Hepatocyte (in vitro differentiated cells): ENCODE results near the gene PRDM12. TPM values are rescaled to one million over a fixed set of nuclear protein-coding genes. Genes with fewer than 3 reads are reported as not detected.

Experiments used
- DNase-seq: peaks from one replicate; pipeline ENCODE4 v3.0.0-alpha.2; 2016; ENCODE audit warnings: low spot score
- H2AFZ ChIP-seq: fragments of 200-600 bp; sonication (generic); 2 replicates; pipeline ENCODE4 v1.6.0; 2016; ENCODE audit warnings: antibody characterized with exemption, mild to moderate bottlenecking
- H3K27ac ChIP-seq: fragments of 200-600 bp; sonication (generic); 2 replicates; pipeline ENCODE4 v1.5.1; 2016; ENCODE audit warnings: mild to moderate bottlenecking
- H3K27me3 ChIP-seq: fragments of 200-600 bp; sonication (generic); 2 replicates; pipeline ENCODE4 v1.6.1; 2016
- H3K36me3 ChIP-seq: fragments of 200-600 bp; sonication (generic); replicated peaks from 2 replicates; pipeline ENCODE4 v1.5.1; 2016; ENCODE audit warnings: low read depth; ENCODE audit not compliant: insufficient read depth
- H3K4me1 ChIP-seq: fragments of 200-600 bp; sonication (generic); 2 replicates; pipeline ENCODE4 v1.5.1; 2016; ENCODE audit warnings: mild to moderate bottlenecking, moderate library complexity; ENCODE audit not compliant: insufficient read depth
- H3K4me2 ChIP-seq: fragments of 200-600 bp; sonication (generic); 2 replicates; pipeline ENCODE4 v1.6.0; 2016
- H3K4me3 ChIP-seq: fragments of 200-600 bp; sonication (generic); 2 replicates; pipeline ENCODE4 v1.5.1; 2016; ENCODE audit warnings: mild to moderate bottlenecking
- H3K79me2 ChIP-seq: fragments of 200-600 bp; sonication (generic); 2 replicates; pipeline ENCODE4 v1.6.0; 2017; ENCODE audit warnings: mild to moderate bottlenecking
- H3K9me2 ChIP-seq: fragments of 200-600 bp; sonication (generic); replicated peaks from 2 replicates; pipeline ENCODE4 v1.6.0; 2017; ENCODE audit warnings: mild to moderate bottlenecking; ENCODE audit not compliant: insufficient read depth
- H3K9me3 ChIP-seq: fragments of 200-600 bp; sonication (generic); 2 replicates; pipeline ENCODE4 v1.5.1; 2016; ENCODE audit warnings: low read depth, mild to moderate bottlenecking
- H4K20me1 ChIP-seq: fragments of 200-600 bp; sonication (generic); 2 replicates; pipeline ENCODE4 v1.6.0; 2016; ENCODE audit warnings: mild to moderate bottlenecking; ENCODE audit not compliant: insufficient read depth, poor library complexity, severe bottlenecking
- EZH2 ChIP-seq: fragments of 200-600 bp; sonication (generic); IDR thresholded peaks from 2 replicates; pipeline ENCODE4 v1.6.1; 2016; ENCODE audit warnings: antibody characterized with exemption, mild to moderate bottlenecking, borderline replicate concordance
- EZH2phosphoT487 ChIP-seq: fragments of 200-600 bp; sonication (generic); IDR thresholded peaks from one replicate; pipeline ENCODE4 v1.6.1; 2018; ENCODE audit warnings: antibody characterized with exemption, mild to moderate bottlenecking, low read depth, moderate library complexity; ENCODE audit not compliant: unreplicated experiment, severe bottlenecking
- WGBS: methylation state at CpG from one replicate; pipeline ENCODE4 v1.1.6; 2016; ENCODE audit warnings: low lambda C conversion rate; ENCODE audit errors: missing lambda C conversion rate; 5-methylcytosine and 5-hydroxymethylcytosine counted together
- microRNA-seq: library from miRNA; unstranded; fragments of <30 nt; microRNA quantifications from one replicate; pipeline ENCODE4, GENCODE V29; 2017
- polyA plus RNA-seq: library from polyadenylated mRNA; unstranded; fragments of >200 nt; fragmentation: Nextera tagmentation; extraction: Ambion mirVana; gene quantifications from 2 replicates; pipeline ENCODE4 v1.2.1, GENCODE V29; 2016
- small RNA-seq: library from RNA; depleted of rRNA; stranded (forward); fragments of <200 nt; gene quantifications from one replicate; pipeline ENCODE3, GENCODE V24; 2014
- total RNA-seq: library from RNA; depleted of rRNA; stranded (reverse); fragments of >200 nt; gene quantifications from 2 replicates; pipeline ENCODE4 v1.2.3, GENCODE V29; 2014
- TF ChIP-seq, protein P1 (sequence below): fragments of 200-600 bp; sonication (generic); IDR thresholded peaks from 2 replicates; pipeline ENCODE4 v1.5.1; 2016; ENCODE audit warnings: antibody characterized with exemption, mild to moderate bottlenecking; ENCODE audit not compliant: poor library complexity

The PRDM12 gene
- total and polyA plus RNA-seq, 2 experiments from 2014 or later = not detected

DNA sequence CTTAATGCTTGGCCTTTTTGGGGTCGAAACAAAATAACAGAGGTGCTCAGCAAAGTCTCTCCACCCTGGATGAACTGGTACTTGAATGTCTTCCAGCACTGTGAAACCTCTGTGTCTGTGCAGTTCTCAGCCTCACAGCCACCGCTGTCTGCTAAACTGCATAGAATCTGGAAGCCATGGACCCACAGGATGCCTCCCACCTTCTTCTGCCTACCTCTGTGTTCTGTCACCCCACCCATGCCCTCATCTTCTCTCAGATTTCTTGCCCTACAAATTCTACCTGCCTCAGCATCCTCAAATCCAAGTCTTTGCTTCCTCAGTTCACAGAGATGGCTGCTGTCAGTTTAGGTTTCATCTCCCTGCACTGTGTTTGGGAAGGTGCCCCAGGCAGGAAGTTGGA is 64.8 kb downstream of the PRDM12 start:
- Histone ChIP-seq H3K9me2 (no peaks in the 10 kb centered on the region), H3K4me2 (no peak overlapping the region), H3K36me3 (no peaks in the 10 kb centered on the region), H3K27me3 (no peaks in the 10 kb centered on the region), H3K79me2 (peaks cover 67% of the 10 kb centered on the region), H2AFZ (no peak overlapping the region), H4K20me1 (peaks cover 11% of the 10 kb centered on the region), H3K9me3 (no peaks in the 10 kb centered on the region), H3K27ac (no peak overlapping the region), H3K4me1 (no peaks in the 10 kb centered on the region), H3K4me3 (no peak overlapping the region)
- TF ChIP-seq EZH2 (no peak), EZH2phosphoT487 (no peak)
- TF ChIP-seq, protein P1, sequence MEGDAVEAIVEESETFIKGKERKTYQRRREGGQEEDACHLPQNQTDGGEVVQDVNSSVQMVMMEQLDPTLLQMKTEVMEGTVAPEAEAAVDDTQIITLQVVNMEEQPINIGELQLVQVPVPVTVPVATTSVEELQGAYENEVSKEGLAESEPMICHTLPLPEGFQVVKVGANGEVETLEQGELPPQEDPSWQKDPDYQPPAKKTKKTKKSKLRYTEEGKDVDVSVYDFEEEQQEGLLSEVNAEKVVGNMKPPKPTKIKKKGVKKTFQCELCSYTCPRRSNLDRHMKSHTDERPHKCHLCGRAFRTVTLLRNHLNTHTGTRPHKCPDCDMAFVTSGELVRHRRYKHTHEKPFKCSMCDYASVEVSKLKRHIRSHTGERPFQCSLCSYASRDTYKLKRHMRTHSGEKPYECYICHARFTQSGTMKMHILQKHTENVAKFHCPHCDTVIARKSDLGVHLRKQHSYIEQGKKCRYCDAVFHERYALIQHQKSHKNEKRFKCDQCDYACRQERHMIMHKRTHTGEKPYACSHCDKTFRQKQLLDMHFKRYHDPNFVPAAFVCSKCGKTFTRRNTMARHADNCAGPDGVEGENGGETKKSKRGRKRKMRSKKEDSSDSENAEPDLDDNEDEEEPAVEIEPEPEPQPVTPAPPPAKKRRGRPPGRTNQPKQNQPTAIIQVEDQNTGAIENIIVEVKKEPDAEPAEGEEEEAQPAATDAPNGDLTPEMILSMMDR = no peak
- no peak for DNase-seq
- WGBS = 93% methylated on average over 2 of the region's 2 CpGs

DNA sequence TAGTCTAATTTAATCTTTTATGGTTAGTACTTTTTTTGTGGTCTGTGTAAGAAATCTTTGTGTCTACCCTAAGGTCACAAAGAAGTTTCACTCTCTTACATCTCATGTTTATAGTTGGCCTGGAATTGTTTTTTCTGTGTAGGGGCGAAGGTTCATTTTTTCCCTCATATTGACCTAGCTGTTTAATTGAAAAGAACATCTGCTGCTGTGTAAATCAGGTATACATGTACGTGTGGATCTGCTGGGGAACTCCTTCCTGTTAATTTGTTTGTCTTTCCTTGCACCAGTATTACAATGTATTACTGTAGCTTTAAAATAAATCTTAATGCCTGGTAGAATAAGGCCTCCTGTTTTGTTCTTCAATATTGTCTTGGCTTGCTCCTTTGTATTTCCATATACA is 67.0 kb downstream of the PRDM12 start:
- no peaks in the 10 kb centered on the region for H3K4me1 ChIP-seq
- no peak overlapping the region for H3K27ac ChIP-seq
- no peak for TF ChIP-seq EZH2
- TF ChIP-seq, protein P1 = no peak
- TF ChIP-seq EZH2phosphoT487 = no peak
- no peaks in the 10 kb centered on the region for H3K9me3 ChIP-seq
- H3K4me2 ChIP-seq = no peak overlapping the region
- no peak for DNase-seq
- no peak overlapping the region for H2AFZ ChIP-seq
- H3K36me3 ChIP-seq = no peaks in the 10 kb centered on the region
- peaks cover 68% of the 10 kb centered on the region for H3K79me2 ChIP-seq
- WGBS = 68% methylated on average over 2 of the region's 2 CpGs
- H3K9me2 ChIP-seq = no peaks in the 10 kb centered on the region
- H4K20me1 ChIP-seq = peaks cover 4% of the 10 kb centered on the region
- no peak overlapping the region for H3K4me3 ChIP-seq
- H3K27me3 ChIP-seq = no peaks in the 10 kb centered on the region

- TF ChIP-seq, protein P1 = no peak
- TF ChIP-seq EZH2 (no peak), EZH2phosphoT487 (no peak)
- DNase-seq = no peak
- Histone ChIP-seq H3K9me3 (no peaks in the 10 kb centered on the region), H4K20me1 (peaks cover 4% of the 10 kb centered on the region), H3K79me2 (peaks cover 67% of the 10 kb centered on the region), H3K4me1 (no peaks in the 10 kb centered on the region), H3K4me3 (no peak overlapping the region), H3K27ac (no peak overlapping the region), H3K27me3 (no peaks in the 10 kb centered on the region), H3K9me2 (no peaks in the 10 kb centered on the region), H2AFZ (no peak overlapping the region), H3K4me2 (no peak overlapping the region), H3K36me3 (no peaks in the 10 kb centered on the region)
- 46% methylated on average over 2 of the region's 2 CpGs for WGBS
These were observed 67.7 kb downstream of the PRDM12 start for GRCh38 chr9:130732136-130732535.

Small RNA genes lying within 50 kb of the gene (microRNA-seq; reads per million reads assigned to microRNA genes)
- not detected for gene MIR6856

Small RNA genes lying within 50 kb of the gene (small RNA-seq; reads per million reads assigned to genes)
- not detected for gene AL359092.1
- not detected for gene MIR6856

Other genes starting within 250 kb of the PRDM12 start
- gene ASS1, start 219.6 kb upstream of the PRDM12 start, total RNA-seq = 292 and 321 TPM in 2 replicates
- gene ASS1, start 219.6 kb upstream of the PRDM12 start, polyA plus RNA-seq = 103 and 145 TPM in 2 replicates
- 44.7 and 55.1 TPM in 2 replicates for gene FUBP3, start 85.0 kb upstream of the PRDM12 start, total RNA-seq
- gene FUBP3, start 85.0 kb upstream of the PRDM12 start, polyA plus RNA-seq = 52.7 and 56.1 TPM in 2 replicates
- gene EXOSC2, start 29.2 kb downstream of the PRDM12 start, total RNA-seq = 19.5 and 24.3 TPM in 2 replicates
- gene EXOSC2, start 29.2 kb downstream of the PRDM12 start, polyA plus RNA-seq = 10.7 and 13.0 TPM in 2 replicates
- 44.5 and 46.6 TPM in 2 replicates for gene ABL1, start 170.7 kb downstream of the PRDM12 start, total RNA-seq
- 41.1 and 43.2 TPM in 2 replicates for gene ABL1, start 170.7 kb downstream of the PRDM12 start, polyA plus RNA-seq
- not detected in 2 replicates for gene QRFP, start 232.2 kb downstream of the PRDM12 start, total RNA-seq
- gene QRFP, start 232.2 kb downstream of the PRDM12 start, polyA plus RNA-seq = 0.21 and 0.74 TPM in 2 replicates